Neural cell (in vitro differentiated cells): Measurements from ENCODE around the gene BIRC6.

Experiments used
- EP300 ChIP-seq: fragments of 450-650 bp; conservative IDR thresholded peaks from 2 replicates; pipeline ENCODE4 v1.6.1; 2014; ENCODE audit warnings: antibody characterized with exemption, mild to moderate bottlenecking, moderate library complexity; ENCODE audit not compliant: poor library complexity, severe bottlenecking
- EZH2 ChIP-seq: fragments of 200-600, 300-800 bp; shearing (Covaris generic), sonication (generic); IDR thresholded peaks from 2 replicates; pipeline ENCODE4 v1.6.1; 2014; ENCODE audit warnings: antibody characterized with exemption, low read length, borderline replicate concordance, mild to moderate bottlenecking; ENCODE audit not compliant: insufficient read depth, poor library complexity, severe bottlenecking
- MXI1 ChIP-seq: fragments of 450-650 bp; conservative IDR thresholded peaks from 2 replicates; pipeline ENCODE4 v1.6.1; 2014; ENCODE audit warnings: antibody characterized with exemption, mild to moderate bottlenecking; ENCODE audit not compliant: poor library complexity, severe bottlenecking
- POLR2AphosphoS5 ChIP-seq: IDR thresholded peaks from 2 replicates; pipeline ENCODE4 v1.6.1; 2012
- RAD21 ChIP-seq: fragments of 450-650 bp; conservative IDR thresholded peaks from 2 replicates; pipeline ENCODE4 v1.6.1; 2014; ENCODE audit warnings: antibody characterized with exemption, mild to moderate bottlenecking, moderate library complexity
- TF ChIP-seq, protein P1 (sequence below): fragments of 450-650 bp; IDR thresholded peaks from 2 replicates; pipeline ENCODE4 v1.5.1; 2014; ENCODE audit warnings: antibody characterized with exemption, mild to moderate bottlenecking, moderate library complexity; ENCODE audit not compliant: poor library complexity, severe bottlenecking
- TF ChIP-seq, protein P2 (sequence below): IDR thresholded peaks from 2 replicates; pipeline ENCODE4 v1.6.1; 2012; ENCODE audit warnings: borderline replicate concordance

DNA sequence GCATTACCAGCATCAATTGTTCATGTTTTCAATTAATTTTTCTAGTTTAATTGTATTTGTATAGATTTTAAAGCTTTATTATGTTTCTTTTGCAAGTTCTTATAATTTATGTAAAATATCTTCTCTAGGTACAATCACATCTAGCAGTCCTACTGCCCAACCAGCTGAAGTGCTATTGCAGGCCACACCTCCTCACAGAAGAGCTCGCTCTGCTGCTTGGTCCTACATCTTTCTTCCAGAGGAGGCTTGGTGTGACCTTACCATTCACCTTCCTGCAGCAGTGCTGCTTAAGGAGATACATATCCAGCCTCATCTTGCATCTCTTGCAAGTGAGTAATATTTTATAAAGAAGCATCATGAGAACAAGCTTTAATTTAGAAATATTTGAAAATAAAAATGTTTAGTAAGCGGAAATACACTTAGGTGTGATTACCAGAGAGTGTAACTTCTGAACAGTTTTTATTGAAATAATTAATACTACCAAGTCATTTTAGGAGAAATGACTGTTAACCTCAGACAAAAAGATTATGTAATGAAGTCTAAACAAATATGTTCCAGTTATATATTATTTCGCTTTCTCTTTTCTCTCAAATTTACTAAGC is 148.2 kb downstream of the BIRC6 start:
- TF ChIP-seq, protein P1, sequence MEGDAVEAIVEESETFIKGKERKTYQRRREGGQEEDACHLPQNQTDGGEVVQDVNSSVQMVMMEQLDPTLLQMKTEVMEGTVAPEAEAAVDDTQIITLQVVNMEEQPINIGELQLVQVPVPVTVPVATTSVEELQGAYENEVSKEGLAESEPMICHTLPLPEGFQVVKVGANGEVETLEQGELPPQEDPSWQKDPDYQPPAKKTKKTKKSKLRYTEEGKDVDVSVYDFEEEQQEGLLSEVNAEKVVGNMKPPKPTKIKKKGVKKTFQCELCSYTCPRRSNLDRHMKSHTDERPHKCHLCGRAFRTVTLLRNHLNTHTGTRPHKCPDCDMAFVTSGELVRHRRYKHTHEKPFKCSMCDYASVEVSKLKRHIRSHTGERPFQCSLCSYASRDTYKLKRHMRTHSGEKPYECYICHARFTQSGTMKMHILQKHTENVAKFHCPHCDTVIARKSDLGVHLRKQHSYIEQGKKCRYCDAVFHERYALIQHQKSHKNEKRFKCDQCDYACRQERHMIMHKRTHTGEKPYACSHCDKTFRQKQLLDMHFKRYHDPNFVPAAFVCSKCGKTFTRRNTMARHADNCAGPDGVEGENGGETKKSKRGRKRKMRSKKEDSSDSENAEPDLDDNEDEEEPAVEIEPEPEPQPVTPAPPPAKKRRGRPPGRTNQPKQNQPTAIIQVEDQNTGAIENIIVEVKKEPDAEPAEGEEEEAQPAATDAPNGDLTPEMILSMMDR: no peak
- no peak for TF ChIP-seq MXI1
- no peak for TF ChIP-seq EP300
- TF ChIP-seq, protein P2, sequence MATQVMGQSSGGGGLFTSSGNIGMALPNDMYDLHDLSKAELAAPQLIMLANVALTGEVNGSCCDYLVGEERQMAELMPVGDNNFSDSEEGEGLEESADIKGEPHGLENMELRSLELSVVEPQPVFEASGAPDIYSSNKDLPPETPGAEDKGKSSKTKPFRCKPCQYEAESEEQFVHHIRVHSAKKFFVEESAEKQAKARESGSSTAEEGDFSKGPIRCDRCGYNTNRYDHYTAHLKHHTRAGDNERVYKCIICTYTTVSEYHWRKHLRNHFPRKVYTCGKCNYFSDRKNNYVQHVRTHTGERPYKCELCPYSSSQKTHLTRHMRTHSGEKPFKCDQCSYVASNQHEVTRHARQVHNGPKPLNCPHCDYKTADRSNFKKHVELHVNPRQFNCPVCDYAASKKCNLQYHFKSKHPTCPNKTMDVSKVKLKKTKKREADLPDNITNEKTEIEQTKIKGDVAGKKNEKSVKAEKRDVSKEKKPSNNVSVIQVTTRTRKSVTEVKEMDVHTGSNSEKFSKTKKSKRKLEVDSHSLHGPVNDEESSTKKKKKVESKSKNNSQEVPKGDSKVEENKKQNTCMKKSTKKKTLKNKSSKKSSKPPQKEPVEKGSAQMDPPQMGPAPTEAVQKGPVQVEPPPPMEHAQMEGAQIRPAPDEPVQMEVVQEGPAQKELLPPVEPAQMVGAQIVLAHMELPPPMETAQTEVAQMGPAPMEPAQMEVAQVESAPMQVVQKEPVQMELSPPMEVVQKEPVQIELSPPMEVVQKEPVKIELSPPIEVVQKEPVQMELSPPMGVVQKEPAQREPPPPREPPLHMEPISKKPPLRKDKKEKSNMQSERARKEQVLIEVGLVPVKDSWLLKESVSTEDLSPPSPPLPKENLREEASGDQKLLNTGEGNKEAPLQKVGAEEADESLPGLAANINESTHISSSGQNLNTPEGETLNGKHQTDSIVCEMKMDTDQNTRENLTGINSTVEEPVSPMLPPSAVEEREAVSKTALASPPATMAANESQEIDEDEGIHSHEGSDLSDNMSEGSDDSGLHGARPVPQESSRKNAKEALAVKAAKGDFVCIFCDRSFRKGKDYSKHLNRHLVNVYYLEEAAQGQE: no peak
- no peak for TF ChIP-seq POLR2AphosphoS5
- no peak for TF ChIP-seq EZH2
- no peak for TF ChIP-seq RAD21
